HG03108 (cell line): ENCODE data around the gene WWC1.

Source experiments
- ATAC-seq: cut with Tn5 transposase; IDR thresholded peaks from one replicate; pipeline ENCODE4 v1.9.1; 2021; ENCODE audit warnings: moderate library complexity; ENCODE audit not compliant: unreplicated experiment

WWC1 gene

GRCh38 chr5:168472329-168472728, 180.9 kb downstream of the WWC1 start:
- ATAC-seq = no peak

GRCh38 chr5:168474319-168474718, 182.9 kb downstream of the WWC1 start:
- ATAC-seq = no peak

GRCh38 chr5:168477060-168477459, 185.6 kb downstream of the WWC1 start:
- ATAC-seq = no peak

GRCh38 chr5:168479166-168479565, 187.7 kb downstream of the WWC1 start:
- no peak for ATAC-seq

GRCh38 chr5:168480601-168481000, 189.2 kb downstream of the WWC1 start:
- no peak for ATAC-seq

GRCh38 chr5:168481330-168481788, 189.9 kb downstream of the WWC1 start:
- ATAC-seq = peak; percentile 95

GRCh38 chr5:168482361-168482760, 190.9 kb downstream of the WWC1 start:
- no peak for ATAC-seq

- peak; percentile 80 for ATAC-seq
These were observed 194.9 kb downstream of the WWC1 start, which contains the start of gene RARS1 for GRCh38 chr5:168486136-168486879. Gene RARS1 (plus strand): TSS chr5:168486471. CDS start chr5:168486499, 28 bp downstream.

- ATAC-seq = no peak
These were observed 197.6 kb downstream of the WWC1 start for GRCh38 chr5:168489059-168489458.

GRCh38 chr5:168494057-168494555, 202.7 kb downstream of the WWC1 start:
- ATAC-seq = no peak

- no peak for ATAC-seq
These were observed 211.3 kb downstream of the WWC1 start for GRCh38 chr5:168502563-168503237.

- ATAC-seq = no peak
These were observed 222.5 kb downstream of the WWC1 start for GRCh38 chr5:168513861-168514428.
